Astrocyte (in vitro differentiated cells and primary cell): Measurements from ENCODE around the gene KIAA1549. TPM values are rescaled to one million over a fixed set of nuclear protein-coding genes. Genes with fewer than 3 reads are reported as not detected.

Experiments
- DNase-seq: peaks from one replicate; pipeline ENCODE4 v3.0.0-alpha.2; 2010; ENCODE audit warnings: low read depth
- FAIRE-seq: peaks from 2 replicates; lab custom pipeline; 2011; peaks lifted over from hg19 to GRCh38; lab: Jason Lieb, UNC
- H2AFZ ChIP-seq: 2 replicates; pipeline ENCODE4 v1.6.0; 2012; ENCODE audit warnings: low read depth, low read length, inconsistent platforms
- H3K27ac ChIP-seq: 2 replicates; pipeline ENCODE4 v1.5.1; 2011; ENCODE audit warnings: low read depth, low read length, inconsistent platforms
- H3K27me3 ChIP-seq: 2 replicates; pipeline ENCODE4 v1.6.0; 2011; ENCODE audit warnings: low read length, inconsistent platforms; ENCODE audit not compliant: insufficient read depth
- H3K36me3 ChIP-seq: 2 replicates; pipeline ENCODE4 v1.5.1; 2011; ENCODE audit warnings: low read length, inconsistent platforms; ENCODE audit not compliant: insufficient read depth
- H3K4me1 ChIP-seq: 2 replicates; pipeline ENCODE4 v1.5.1; 2011; ENCODE audit warnings: low read length, inconsistent platforms; ENCODE audit not compliant: insufficient read depth
- H3K4me2 ChIP-seq: 2 replicates; pipeline ENCODE4 v1.6.0; 2012; ENCODE audit warnings: low read length, inconsistent platforms
- H3K4me3 ChIP-seq: 2 replicates; pipeline ENCODE4 v1.5.1; 2011; ENCODE audit warnings: low read depth, mild to moderate bottlenecking, low read length, inconsistent platforms; ENCODE audit not compliant: insufficient read depth
- H3K79me2 ChIP-seq: 2 replicates; pipeline ENCODE4 v1.6.0; 2012; ENCODE audit warnings: mild to moderate bottlenecking, low read length, inconsistent platforms; ENCODE audit not compliant: insufficient read depth
- H3K9ac ChIP-seq: 2 replicates; pipeline ENCODE4 v1.6.0; 2012; ENCODE audit warnings: mild to moderate bottlenecking, low read length, inconsistent platforms
- H3K9me3 ChIP-seq: 2 replicates; pipeline ENCODE4 v1.5.1; 2012; ENCODE audit warnings: low read depth, mild to moderate bottlenecking, low read length, inconsistent platforms; ENCODE audit not compliant: insufficient read depth
- H4K20me1 ChIP-seq: 2 replicates; pipeline ENCODE4 v1.6.0; 2012; ENCODE audit warnings: low read length, inconsistent platforms; ENCODE audit not compliant: insufficient read depth
- H3K27ac Mint-ChIP-seq: one replicate; pipeline ENCODE4 v1.8.0; 2021; ENCODE audit warnings: mild to moderate bottlenecking, mixed read lengths; ENCODE audit not compliant: unreplicated experiment
- H3K27me3 Mint-ChIP-seq: one replicate; pipeline ENCODE4 v1.8.0; 2021; ENCODE audit warnings: low read depth, mixed read lengths; ENCODE audit not compliant: unreplicated experiment
- H3K36me3 Mint-ChIP-seq: one replicate; pipeline ENCODE4 v1.8.0; 2021; ENCODE audit warnings: low read depth, mixed read lengths; ENCODE audit not compliant: unreplicated experiment
- H3K4me1 Mint-ChIP-seq: one replicate; pipeline ENCODE4 v1.8.0; 2021; ENCODE audit warnings: low read depth, mixed read lengths; ENCODE audit not compliant: unreplicated experiment
- H3K4me3 Mint-ChIP-seq: one replicate; pipeline ENCODE4 v1.8.0; 2021; ENCODE audit warnings: mild to moderate bottlenecking, moderate library complexity, mixed read lengths; ENCODE audit not compliant: unreplicated experiment
- H3K9me3 Mint-ChIP-seq: one replicate; pipeline ENCODE4 v1.8.0; 2021; ENCODE audit warnings: mild to moderate bottlenecking, mixed read lengths; ENCODE audit not compliant: unreplicated experiment
- CTCF ChIP-seq: IDR thresholded peaks from 2 replicates; pipeline ENCODE4 v1.5.1; 2011; ENCODE audit warnings: low read depth, mild to moderate bottlenecking, inconsistent platforms, low read length, moderate library complexity; ENCODE audit not compliant: insufficient read depth
- EZH2 ChIP-seq: IDR thresholded peaks from 2 replicates; pipeline ENCODE4 v1.6.1; 2012; ENCODE audit warnings: mild to moderate bottlenecking, low read length, inconsistent platforms; ENCODE audit not compliant: insufficient read depth
- total RNA-seq: library from RNA; stranded (reverse); gene quantifications from 2 replicates; pipeline ENCODE4 v1.2.1, GENCODE V29; 2021

The KIAA1549 gene
- total RNA-seq, 1 donor from 2014 or later: 10.3 TPM

- H3K4me1 Mint-ChIP-seq: peaks cover 13% of the 10 kb centered on the region
- TF ChIP-seq CTCF: no peak
- no peak for TF ChIP-seq EZH2
- H3K9me3 Mint-ChIP-seq: no peaks in the 10 kb centered on the region
- Histone ChIP-seq H3K9ac (no peak overlapping the region), H3K79me2 (peaks cover 21% of the 10 kb centered on the region), H3K27ac (no peak overlapping the region), H3K36me3 (no peaks in the 10 kb centered on the region), H3K4me3 (no peak overlapping the region), H4K20me1 (peaks cover 33% of the 10 kb centered on the region), H3K4me1 (no peaks in the 10 kb centered on the region), H3K4me2 (no peak overlapping the region), H3K27me3 (no peaks in the 10 kb centered on the region), H3K9me3 (no peaks in the 10 kb centered on the region), H2AFZ (no peak overlapping the region)
- FAIRE-seq: no peak
- peaks cover 2% of the 10 kb centered on the region for H3K36me3 Mint-ChIP-seq
- H3K27me3 Mint-ChIP-seq: no peaks in the 10 kb centered on the region
- no peak for DNase-seq
- H3K27ac Mint-ChIP-seq: no peak overlapping the region
- no peak overlapping the region for H3K4me3 Mint-ChIP-seq
Measured at GRCh38 chr7:138963675-138964074, 17.5 kb downstream of the KIAA1549 start.

- Histone ChIP-seq H3K9me3 (no peaks in the 10 kb centered on the region), H4K20me1 (peaks cover 33% of the 10 kb centered on the region), H3K9ac (no peak overlapping the region), H3K79me2 (peaks cover 19% of the 10 kb centered on the region), H3K4me3 (no peak overlapping the region), H3K4me1 (no peaks in the 10 kb centered on the region), H3K27me3 (no peaks in the 10 kb centered on the region), H3K4me2 (no peak overlapping the region), H3K36me3 (no peaks in the 10 kb centered on the region), H2AFZ (no peak overlapping the region), H3K27ac (no peak overlapping the region)
- DNase-seq: no peak
- peaks cover 13% of the 10 kb centered on the region for H3K4me1 Mint-ChIP-seq
- peaks cover 2% of the 10 kb centered on the region for H3K36me3 Mint-ChIP-seq
- no peak for FAIRE-seq
- no peak overlapping the region for H3K4me3 Mint-ChIP-seq
- no peak for TF ChIP-seq EZH2
- TF ChIP-seq CTCF: no peak
- H3K27ac Mint-ChIP-seq: no peak overlapping the region
- no peaks in the 10 kb centered on the region for H3K9me3 Mint-ChIP-seq
- no peaks in the 10 kb centered on the region for H3K27me3 Mint-ChIP-seq
Measured at GRCh38 chr7:138962561-138963270, 18.5 kb downstream of the KIAA1549 start.

- Histone ChIP-seq H3K27me3 (no peaks in the 10 kb centered on the region), H3K4me3 (no peak overlapping the region), H3K9ac (no peak overlapping the region), H3K4me1 (no peaks in the 10 kb centered on the region), H3K27ac (no peak overlapping the region), H3K36me3 (no peaks in the 10 kb centered on the region), H3K9me3 (no peaks in the 10 kb centered on the region), H3K79me2 (peaks cover 12% of the 10 kb centered on the region), H3K4me2 (no peak overlapping the region), H2AFZ (no peak overlapping the region), H4K20me1 (peaks cover 33% of the 10 kb centered on the region)
- Mint-ChIP-seq H3K27ac (no peak overlapping the region), H3K27me3 (no peaks in the 10 kb centered on the region), H3K9me3 (no peaks in the 10 kb centered on the region), H3K4me3 (no peak overlapping the region), H3K36me3 (peaks cover 2% of the 10 kb centered on the region), H3K4me1 (peaks cover 4% of the 10 kb centered on the region)
- no peak for TF ChIP-seq CTCF
- TF ChIP-seq EZH2: no peak
- FAIRE-seq (no peak), DNase-seq (no peak)
Measured at GRCh38 chr7:138961159-138961558, 20.0 kb downstream of the KIAA1549 start.
